HG03103 (cell line): Measurements from ENCODE around the gene AIPL1.
"Not testable (repeated sequence)": the region's sequence is repeated elsewhere in the genome, so short reads cannot be mapped to it uniquely, and the experiment has no call there.

Source experiments
- ATAC-seq: cut with Tn5 transposase; IDR thresholded peaks from one replicate; pipeline ENCODE4 v1.9.1; 2021; ENCODE audit warnings: low read depth; ENCODE audit not compliant: unreplicated experiment

The AIPL1 gene

GRCh38 chr17:6435051-6435450 is at the start of gene AIPL1:
AIPL1 (minus strand) TSS chr17:6435121; CDS start chr17:6435104, 17 bp downstream.
- no peak for ATAC-seq

GRCh38 chr17:6483507-6483906 is 48.6 kb upstream of the AIPL1 start:
- ATAC-seq: no peak

- ATAC-seq: not testable (repeated sequence)
These were observed 47.9 kb upstream of the AIPL1 start for GRCh38 chr17:6482796-6483195.

- ATAC-seq: no peak
These were observed 47.2 kb upstream of the AIPL1 start for GRCh38 chr17:6482105-6482455.

- no peak for ATAC-seq
These were observed 45.4 kb upstream of the AIPL1 start for GRCh38 chr17:6480303-6480675.

GRCh38 chr17:6479622-6480302 is 44.8 kb upstream of the AIPL1 start:
- ATAC-seq: no peak

GRCh38 chr17:6478486-6478885 is 43.6 kb upstream of the AIPL1 start:
- no peak for ATAC-seq

- no peak for ATAC-seq
These were observed 43.0 kb upstream of the AIPL1 start for GRCh38 chr17:6477831-6478383.

GRCh38 chr17:6476810-6477179 is 41.9 kb upstream of the AIPL1 start:
- no peak for ATAC-seq

- no peak for ATAC-seq
These were observed 41.3 kb upstream of the AIPL1 start for GRCh38 chr17:6476076-6476809.

- no peak for ATAC-seq
These were observed 40.5 kb upstream of the AIPL1 start for GRCh38 chr17:6475411-6475810.

GRCh38 chr17:6474906-6475305 is 40.0 kb upstream of the AIPL1 start:
- ATAC-seq: no peak

- ATAC-seq: no peak
These were observed 39.5 kb upstream of the AIPL1 start for GRCh38 chr17:6474376-6474775.

- no peak for ATAC-seq
These were observed 38.3 kb upstream of the AIPL1 start for GRCh38 chr17:6473128-6473767.

GRCh38 chr17:6472517-6472916 is 37.6 kb upstream of the AIPL1 start:
- no peak for ATAC-seq

GRCh38 chr17:6471531-6472465 is 36.9 kb upstream of the AIPL1 start:
- no peak for ATAC-seq

- ATAC-seq: no peak
These were observed 36.0 kb upstream of the AIPL1 start for GRCh38 chr17:6470751-6471521.

- no peak for ATAC-seq
These were observed 35.3 kb upstream of the AIPL1 start for GRCh38 chr17:6470146-6470718.

- no peak for ATAC-seq
These were observed 33.3 kb upstream of the AIPL1 start for GRCh38 chr17:6468051-6468790.
